HepG2 (cell line): Measurements from ENCODE around the gene NOL4L. TPM values are rescaled to one million over a fixed set of nuclear protein-coding genes. Genes with fewer than 3 reads are reported as not detected.
A peak's percentile ranks its signal among the peaks of the same experiment; 100 is the strongest.

Experiments used
- MBNL3 ChIP-seq: fragments of 250-450 bp; sonication (Bioruptor Pico); conservative IDR thresholded peaks from 2 replicates; pipeline ENCODE4 v1.8.0; 2022; ENCODE audit warnings: mild to moderate bottlenecking, inconsistent platforms
- POLR2AphosphoS2 ChIP-seq: IDR thresholded peaks from 2 replicates; pipeline ENCODE4 v1.6.1; 2011; ENCODE audit warnings: low read depth, low read length, improper control_type of control experiment
- RBAK ChIP-seq: sonication (generic); formaldehyde crosslinking; IDR thresholded peaks from 2 replicates; pipeline ENCODE4 v1.5.1; 2020; ENCODE audit warnings: mild to moderate bottlenecking, missing genetic modification reagents
- SP5 ChIP-seq: IDR thresholded peaks from 2 replicates; pipeline ENCODE4 v1.6.1; 2016; ENCODE audit warnings: low read depth, borderline replicate concordance
- SSRP1 ChIP-seq: IDR thresholded peaks from 2 replicates; pipeline ENCODE4 v1.6.1; 2016; ENCODE audit warnings: control low read depth
- ZFYVE20 ChIP-seq: sonication (generic); formaldehyde crosslinking; IDR thresholded peaks from 2 replicates; pipeline ENCODE4 v1.8.0; 2023; ENCODE audit warnings: low read depth, mild to moderate bottlenecking, moderate library complexity, missing genetic modification reagents, borderline replicate concordance
- ZNF343 ChIP-seq: sonication (generic); formaldehyde crosslinking; IDR thresholded peaks from 2 replicates; pipeline ENCODE4 v1.4.0; 2020; ENCODE audit warnings: mild to moderate bottlenecking, missing genetic modification reagents
- ZNF441 ChIP-seq: sonication (generic); formaldehyde crosslinking; IDR thresholded peaks from 2 replicates; pipeline ENCODE4 v1.7.0; 2021; ENCODE audit warnings: missing genetic modification reagents, borderline replicate concordance
- ZNF510 ChIP-seq: sonication (generic); formaldehyde crosslinking; IDR thresholded peaks from 2 replicates; pipeline ENCODE4 v1.4.0; 2020; ENCODE audit warnings: low read depth, mild to moderate bottlenecking, missing genetic modification reagents
- ZNF652 ChIP-seq: IDR thresholded peaks from 2 replicates; pipeline ENCODE4 v1.6.1; 2016; ENCODE audit warnings: low read depth, borderline replicate concordance
- ZNF709 ChIP-seq: sonication (generic); formaldehyde crosslinking; IDR thresholded peaks from 2 replicates; pipeline ENCODE4 v1.5.0; 2020; ENCODE audit warnings: mild to moderate bottlenecking, missing genetic modification reagents
- polyA plus RNA-seq, 8 experiments: library from polyadenylated mRNA; depleted of rRNA in 3 of 8; stranded (reverse) in 7 of 8; unstranded in 1 of 8; fragments of >200 nt; fragmentation: Illumina TruSeq in 4 of 8; extraction: Trizol in 4 of 8; gene quantifications; 2 replicates each; pipeline versions ENCODE4 v1.2.1 to v1.2.3, GENCODE V29; 2011 to 2016; ENCODE audit warnings: low read depth in 4 of 8, missing spikeins in 1 of 8, mixed read lengths in 1 of 8; ENCODE audit not compliant: insufficient read depth in 1 of 8
- total RNA-seq, 5 experiments: library from RNA; depleted of rRNA; stranded (reverse); fragments of >200 nt; fragmentation: Illumina TruSeq; extraction: Trizol; gene quantifications; 2 replicates each; pipeline ENCODE4 v1.2.3, GENCODE V29; 2016; ENCODE audit warnings: low read depth in 1 of 5
- TF ChIP-seq, protein P1 (sequence below): IDR thresholded peaks from 2 replicates; pipeline ENCODE4 v1.4.0; 2020; ENCODE audit warnings: mild to moderate bottlenecking, missing genetic modification reagents
- TF ChIP-seq, protein P2 (sequence below): sonication (generic); formaldehyde crosslinking; IDR thresholded peaks from 2 replicates; pipeline ENCODE4 v1.4.0; 2020; ENCODE audit warnings: mild to moderate bottlenecking, missing genetic modification reagents
- TF ChIP-seq, protein P3 (sequence below): sonication (generic); formaldehyde crosslinking; IDR thresholded peaks from 2 replicates; pipeline ENCODE4 v1.5.0; 2020; ENCODE audit warnings: missing genetic modification reagents
- TF ChIP-seq, protein P4 (sequence below): sonication (generic); formaldehyde crosslinking; IDR thresholded peaks from 2 replicates; pipeline ENCODE4 v1.4.0; 2020; ENCODE audit warnings: missing genetic modification reagents

Gene NOL4L
- total and polyA plus RNA-seq, 2 of the 13 experiments (the other 11 are each of a cell fraction or from before 2014, with no cell fraction given), result 16.6 to 35.4 TPM

DNA sequence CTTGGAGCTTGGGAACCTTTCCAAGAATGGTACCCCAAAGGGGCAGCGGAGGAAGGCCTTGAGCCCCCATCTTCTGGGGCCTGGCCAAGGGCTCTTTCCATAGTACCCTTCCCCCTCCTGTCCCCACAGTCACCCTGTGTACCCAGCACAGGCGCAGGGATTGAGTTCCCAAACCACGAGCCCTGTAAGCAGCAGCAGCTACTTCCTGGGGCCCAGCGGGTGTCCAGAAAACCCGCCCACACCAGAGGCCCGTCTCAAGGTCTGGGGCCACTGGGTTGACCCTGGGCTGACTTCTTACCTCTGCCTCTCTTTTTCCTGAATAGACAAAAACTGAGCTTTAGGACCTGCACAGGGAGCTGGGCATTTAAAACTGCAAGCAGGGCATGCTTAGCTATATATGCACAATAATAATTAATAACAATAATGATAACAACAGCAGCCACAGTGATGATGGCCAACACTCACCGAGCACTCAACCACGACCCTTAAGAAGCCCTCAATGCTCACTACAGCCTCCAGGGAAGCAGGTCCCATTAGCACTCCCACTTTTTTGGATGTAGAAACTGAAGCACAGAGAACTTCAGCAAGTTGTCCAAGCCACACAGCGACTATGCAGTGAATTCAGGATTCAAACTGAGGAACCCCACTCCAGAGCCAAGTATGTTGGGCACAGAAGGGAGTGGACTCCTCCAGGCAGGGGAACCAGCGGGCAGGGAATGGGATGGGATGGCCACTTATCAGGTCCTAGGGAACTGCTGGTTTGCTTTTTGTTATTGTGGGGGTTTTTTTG lies 14.5 kb downstream of the NOL4L start (continued):
- TF ChIP-seq, protein P1, sequence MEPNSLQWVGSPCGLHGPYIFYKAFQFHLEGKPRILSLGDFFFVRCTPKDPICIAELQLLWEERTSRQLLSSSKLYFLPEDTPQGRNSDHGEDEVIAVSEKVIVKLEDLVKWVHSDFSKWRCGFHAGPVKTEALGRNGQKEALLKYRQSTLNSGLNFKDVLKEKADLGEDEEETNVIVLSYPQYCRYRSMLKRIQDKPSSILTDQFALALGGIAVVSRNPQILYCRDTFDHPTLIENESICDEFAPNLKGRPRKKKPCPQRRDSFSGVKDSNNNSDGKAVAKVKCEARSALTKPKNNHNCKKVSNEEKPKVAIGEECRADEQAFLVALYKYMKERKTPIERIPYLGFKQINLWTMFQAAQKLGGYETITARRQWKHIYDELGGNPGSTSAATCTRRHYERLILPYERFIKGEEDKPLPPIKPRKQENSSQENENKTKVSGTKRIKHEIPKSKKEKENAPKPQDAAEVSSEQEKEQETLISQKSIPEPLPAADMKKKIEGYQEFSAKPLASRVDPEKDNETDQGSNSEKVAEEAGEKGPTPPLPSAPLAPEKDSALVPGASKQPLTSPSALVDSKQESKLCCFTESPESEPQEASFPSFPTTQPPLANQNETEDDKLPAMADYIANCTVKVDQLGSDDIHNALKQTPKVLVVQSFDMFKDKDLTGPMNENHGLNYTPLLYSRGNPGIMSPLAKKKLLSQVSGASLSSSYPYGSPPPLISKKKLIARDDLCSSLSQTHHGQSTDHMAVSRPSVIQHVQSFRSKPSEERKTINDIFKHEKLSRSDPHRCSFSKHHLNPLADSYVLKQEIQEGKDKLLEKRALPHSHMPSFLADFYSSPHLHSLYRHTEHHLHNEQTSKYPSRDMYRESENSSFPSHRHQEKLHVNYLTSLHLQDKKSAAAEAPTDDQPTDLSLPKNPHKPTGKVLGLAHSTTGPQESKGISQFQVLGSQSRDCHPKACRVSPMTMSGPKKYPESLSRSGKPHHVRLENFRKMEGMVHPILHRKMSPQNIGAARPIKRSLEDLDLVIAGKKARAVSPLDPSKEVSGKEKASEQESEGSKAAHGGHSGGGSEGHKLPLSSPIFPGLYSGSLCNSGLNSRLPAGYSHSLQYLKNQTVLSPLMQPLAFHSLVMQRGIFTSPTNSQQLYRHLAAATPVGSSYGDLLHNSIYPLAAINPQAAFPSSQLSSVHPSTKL (CRISPR knock-in tag), result peak; percentile 14; the same call in 1 of the 2 replicates
- TF ChIP-seq ZNF510 (no peak), ZNF441 (CRISPR knock-in tag) (no peak), ZFYVE20 (CRISPR knock-in tag) (no peak), POLR2AphosphoS2 (no peak), ZNF343 (CRISPR knock-in tag) (no peak), SP5 (CRISPR knock-in tag) (peak; percentile 89), ZNF652 (CRISPR knock-in tag) (no peak), MBNL3 (CRISPR knock-in tag) (no peak), ZNF709 (CRISPR knock-in tag) (no peak), RBAK (no peak), SSRP1 (CRISPR knock-in tag) (no peak)
- TF ChIP-seq, protein P2, sequence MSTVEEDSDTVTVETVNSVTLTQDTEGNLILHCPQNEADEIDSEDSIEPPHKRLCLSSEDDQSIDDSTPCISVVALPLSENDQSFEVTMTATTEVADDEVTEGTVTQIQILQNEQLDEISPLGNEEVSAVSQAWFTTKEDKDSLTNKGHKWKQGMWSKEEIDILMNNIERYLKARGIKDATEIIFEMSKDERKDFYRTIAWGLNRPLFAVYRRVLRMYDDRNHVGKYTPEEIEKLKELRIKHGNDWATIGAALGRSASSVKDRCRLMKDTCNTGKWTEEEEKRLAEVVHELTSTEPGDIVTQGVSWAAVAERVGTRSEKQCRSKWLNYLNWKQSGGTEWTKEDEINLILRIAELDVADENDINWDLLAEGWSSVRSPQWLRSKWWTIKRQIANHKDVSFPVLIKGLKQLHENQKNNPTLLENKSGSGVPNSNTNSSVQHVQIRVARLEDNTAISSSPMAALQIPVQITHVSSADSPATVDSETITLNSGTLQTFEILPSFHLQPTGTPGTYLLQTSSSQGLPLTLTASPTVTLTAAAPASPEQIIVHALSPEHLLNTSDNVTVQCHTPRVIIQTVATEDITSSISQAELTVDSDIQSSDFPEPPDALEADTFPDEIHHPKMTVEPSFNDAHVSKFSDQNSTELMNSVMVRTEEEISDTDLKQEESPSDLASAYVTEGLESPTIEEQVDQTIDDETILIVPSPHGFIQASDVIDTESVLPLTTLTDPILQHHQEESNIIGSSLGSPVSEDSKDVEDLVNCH (CRISPR knock-in tag), result no peak
- TF ChIP-seq, protein P3, sequence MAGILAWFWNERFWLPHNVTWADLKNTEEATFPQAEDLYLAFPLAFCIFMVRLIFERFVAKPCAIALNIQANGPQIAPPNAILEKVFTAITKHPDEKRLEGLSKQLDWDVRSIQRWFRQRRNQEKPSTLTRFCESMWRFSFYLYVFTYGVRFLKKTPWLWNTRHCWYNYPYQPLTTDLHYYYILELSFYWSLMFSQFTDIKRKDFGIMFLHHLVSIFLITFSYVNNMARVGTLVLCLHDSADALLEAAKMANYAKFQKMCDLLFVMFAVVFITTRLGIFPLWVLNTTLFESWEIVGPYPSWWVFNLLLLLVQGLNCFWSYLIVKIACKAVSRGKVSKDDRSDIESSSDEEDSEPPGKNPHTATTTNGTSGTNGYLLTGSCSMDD, result no peak
- TF ChIP-seq, protein P4, sequence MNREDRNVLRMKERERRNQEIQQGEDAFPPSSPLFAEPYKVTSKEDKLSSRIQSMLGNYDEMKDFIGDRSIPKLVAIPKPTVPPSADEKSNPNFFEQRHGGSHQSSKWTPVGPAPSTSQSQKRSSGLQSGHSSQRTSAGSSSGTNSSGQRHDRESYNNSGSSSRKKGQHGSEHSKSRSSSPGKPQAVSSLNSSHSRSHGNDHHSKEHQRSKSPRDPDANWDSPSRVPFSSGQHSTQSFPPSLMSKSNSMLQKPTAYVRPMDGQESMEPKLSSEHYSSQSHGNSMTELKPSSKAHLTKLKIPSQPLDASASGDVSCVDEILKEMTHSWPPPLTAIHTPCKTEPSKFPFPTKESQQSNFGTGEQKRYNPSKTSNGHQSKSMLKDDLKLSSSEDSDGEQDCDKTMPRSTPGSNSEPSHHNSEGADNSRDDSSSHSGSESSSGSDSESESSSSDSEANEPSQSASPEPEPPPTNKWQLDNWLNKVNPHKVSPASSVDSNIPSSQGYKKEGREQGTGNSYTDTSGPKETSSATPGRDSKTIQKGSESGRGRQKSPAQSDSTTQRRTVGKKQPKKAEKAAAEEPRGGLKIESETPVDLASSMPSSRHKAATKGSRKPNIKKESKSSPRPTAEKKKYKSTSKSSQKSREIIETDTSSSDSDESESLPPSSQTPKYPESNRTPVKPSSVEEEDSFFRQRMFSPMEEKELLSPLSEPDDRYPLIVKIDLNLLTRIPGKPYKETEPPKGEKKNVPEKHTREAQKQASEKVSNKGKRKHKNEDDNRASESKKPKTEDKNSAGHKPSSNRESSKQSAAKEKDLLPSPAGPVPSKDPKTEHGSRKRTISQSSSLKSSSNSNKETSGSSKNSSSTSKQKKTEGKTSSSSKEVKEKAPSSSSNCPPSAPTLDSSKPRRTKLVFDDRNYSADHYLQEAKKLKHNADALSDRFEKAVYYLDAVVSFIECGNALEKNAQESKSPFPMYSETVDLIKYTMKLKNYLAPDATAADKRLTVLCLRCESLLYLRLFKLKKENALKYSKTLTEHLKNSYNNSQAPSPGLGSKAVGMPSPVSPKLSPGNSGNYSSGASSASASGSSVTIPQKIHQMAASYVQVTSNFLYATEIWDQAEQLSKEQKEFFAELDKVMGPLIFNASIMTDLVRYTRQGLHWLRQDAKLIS (CRISPR knock-in tag), result no peak
